ENCODE results near the gene KCNC4.

The KCNC4 gene

DNA sequence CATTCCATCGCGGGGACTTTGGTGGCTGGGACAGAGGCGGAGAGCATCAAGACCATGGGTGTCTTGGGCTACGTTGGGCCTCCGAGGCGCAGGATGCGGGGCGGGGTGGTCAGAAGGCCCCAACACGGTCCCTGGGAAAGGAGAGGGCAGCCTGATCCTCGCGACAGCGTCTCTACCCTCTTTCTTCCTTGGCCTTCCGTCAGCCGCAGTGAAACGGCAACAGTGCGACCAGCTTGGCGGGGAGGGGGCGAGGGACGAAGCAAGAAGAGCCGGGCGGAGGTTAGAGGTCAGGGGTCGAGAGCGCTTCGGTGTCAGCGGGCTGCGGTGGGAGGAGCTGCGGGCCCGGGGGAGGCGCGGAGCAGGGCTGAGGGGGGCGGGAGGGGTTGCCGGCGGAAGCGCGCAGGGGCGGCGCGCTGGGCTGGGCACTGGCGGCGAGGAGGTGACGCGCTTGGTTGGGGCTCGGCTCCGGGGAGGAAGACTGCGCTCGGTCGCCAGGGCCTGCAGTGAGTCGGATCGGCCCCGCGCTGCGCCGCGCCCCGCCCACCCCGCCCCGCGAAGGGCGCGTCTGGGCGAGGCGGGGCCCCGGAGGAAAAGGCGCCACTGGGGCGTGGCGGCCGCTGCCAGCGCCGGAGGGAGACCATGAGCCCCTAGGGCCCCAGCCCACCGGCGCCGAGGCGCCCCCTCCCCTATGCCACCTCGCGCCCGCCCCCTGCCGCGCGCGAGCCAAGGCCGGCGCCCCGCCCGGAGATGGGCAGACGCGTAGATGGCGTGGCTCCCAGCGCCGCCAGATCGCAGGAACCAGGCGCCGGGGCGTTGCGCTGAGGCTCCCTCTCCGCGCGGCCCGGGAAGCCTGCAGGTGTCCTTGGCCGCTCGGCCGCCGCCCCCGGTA, at the start of gene KCNC4:
Gene KCNC4, plus strand, starts transcription at position 600 of the 889 bp plus-strand sequence. CDS start 1,186 bp downstream, outside the sequence.
- DNase-seq (ENCODE audit: low spot score), result peak; percentile 46
- FAIRE-seq, result no peak

DNA sequence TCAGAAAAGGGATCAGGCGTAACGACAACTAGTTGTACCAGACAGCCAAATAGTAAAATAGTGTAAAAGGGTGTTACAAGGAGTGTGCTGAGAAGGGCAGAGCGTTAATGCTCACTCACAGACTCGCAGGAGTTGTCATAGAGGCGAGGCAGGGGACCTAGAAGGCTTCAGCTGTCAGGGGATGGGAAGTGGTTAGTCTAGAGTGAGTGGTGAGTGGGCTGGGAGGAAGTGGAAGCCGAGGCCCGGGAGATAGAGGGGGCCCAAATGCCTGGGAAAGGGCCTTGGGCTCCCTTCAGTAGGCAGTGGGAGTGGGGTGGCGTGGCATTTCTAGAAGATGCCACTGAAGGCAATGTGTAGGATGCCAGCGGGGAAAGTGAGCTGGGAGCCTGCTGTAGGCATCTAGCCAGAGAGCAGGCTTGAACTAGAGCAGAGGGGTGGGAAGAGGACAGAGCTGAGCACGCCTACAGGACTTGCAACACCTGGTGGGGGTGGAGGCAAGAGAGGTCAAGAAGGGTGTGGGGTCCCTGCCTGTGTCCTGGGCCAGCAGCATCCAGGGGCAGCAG, 49.5 kb upstream of the KCNC4 start:
- FAIRE-seq, result no peak
- no peak for DNase-seq (ENCODE audit: low spot score)

DNA sequence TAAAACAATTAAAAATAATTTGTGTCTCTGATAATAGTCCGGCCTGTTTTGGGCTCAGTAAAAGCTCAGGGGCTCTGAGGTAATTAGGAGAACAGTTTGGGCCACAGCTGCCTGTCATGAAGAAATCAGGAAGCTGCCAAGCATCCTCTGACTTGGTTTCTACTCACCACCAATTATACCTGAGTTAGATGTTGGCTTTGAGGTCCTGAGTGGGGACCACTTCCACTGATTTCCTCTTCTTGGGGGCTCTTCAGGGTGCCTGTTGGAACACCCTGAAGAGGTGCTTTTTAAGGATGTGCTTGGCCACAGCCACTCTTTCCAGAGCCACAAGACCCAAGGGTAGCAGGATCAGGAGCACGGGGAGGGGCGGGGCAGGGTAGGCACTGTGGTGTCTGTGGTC, 48.9 kb upstream of the KCNC4 start:
- DNase-seq (ENCODE audit: low spot score), result no peak
- no peak for FAIRE-seq

DNA sequence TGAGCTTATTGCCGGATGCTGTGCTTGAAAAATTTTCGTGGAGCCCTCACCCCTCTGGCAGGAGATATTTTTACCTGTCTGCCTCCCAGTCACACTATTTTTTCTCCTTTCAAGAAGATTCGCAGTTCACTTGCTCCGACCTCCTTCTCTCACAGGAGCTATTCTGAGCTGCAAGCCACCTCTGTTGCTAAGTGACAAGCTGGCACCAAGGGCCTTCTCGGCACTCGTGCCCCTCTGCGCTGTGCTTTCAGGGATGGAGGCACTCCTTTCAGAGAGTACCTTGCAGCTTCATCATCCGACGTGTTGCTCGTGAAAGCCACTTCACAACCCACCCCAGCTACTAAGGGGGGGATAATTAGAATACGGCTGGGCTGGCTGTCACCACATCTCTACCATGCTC, 48.3 kb upstream of the KCNC4 start:
- FAIRE-seq, result no peak
- DNase-seq (ENCODE audit: low spot score), result no peak

DNA sequence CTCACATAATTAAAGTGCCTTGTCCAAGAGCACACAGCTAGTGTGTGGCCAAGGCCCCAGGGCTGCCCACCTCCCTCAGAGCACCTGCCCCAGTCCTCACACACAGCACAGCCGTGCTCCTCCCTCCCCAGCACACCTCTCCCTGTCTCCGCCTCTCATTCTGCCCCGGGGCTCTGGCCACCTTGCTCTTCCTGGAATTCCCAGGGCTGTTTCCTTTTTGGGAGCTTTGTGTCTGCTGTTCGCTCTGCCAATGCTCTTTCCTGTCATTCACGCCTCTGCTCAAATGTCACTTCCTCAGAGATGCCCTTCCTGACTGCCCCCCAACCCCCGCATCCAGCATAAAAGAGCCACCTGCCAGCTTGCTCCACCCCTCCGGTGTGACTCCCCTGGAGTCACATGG, 46.5 kb upstream of the KCNC4 start:
- FAIRE-seq, result no peak
- no peak for DNase-seq (ENCODE audit: low spot score)

DNA sequence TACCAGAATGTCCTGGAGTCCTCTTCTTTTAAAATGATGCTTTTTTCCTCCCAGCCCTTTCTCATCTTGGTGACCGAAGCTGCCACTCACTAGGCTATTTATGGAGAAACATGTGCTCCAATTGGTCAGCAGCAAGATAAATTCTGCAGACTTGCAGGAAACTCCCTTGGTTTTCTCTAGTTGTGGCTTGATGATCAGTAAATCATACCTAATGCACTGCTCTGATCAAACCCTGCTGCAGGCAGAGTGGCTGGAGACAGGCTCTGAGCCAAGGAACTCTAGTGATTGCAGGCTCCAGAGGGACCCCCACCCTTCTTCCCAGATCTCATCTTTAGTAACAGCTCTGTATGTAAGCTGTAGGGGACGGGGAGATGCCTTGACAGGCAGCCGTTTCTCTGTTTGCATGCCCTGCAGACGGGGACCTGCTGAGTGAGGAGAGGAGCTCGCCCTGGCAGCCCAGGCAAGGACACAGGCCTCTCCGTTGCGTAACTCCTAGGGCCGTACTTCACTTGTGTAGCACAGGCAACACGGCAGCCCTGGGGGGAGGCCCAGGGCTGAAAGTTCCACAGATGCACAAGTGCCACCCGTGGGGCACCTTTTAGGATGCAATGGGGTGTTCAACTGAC, 45.3 kb upstream of the KCNC4 start:
- FAIRE-seq (no peak), DNase-seq (ENCODE audit: low spot score) (no peak)

DNA sequence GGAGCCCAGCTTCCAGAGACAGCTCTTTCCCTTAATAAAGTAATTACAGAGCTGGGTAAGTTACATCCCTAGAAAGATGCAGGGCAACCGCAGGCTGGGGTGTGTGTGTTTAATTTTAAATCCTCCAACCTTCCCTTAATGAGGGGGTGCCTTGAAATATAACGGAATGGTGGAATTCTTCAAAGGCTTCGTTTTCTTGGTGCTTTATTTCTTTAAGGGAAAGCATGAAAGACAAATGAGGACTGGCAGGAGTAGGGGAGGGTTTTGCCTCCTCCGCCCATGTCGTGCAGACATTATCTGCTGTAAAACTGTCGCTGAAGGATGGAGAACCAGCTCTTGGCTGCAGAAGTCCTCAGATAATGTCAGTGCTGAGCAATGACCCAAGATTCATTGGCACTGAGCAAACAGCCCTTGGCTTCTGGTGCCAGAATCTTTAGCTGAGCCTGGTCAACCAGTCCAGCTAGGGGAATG, 44.3 kb upstream of the KCNC4 start:
- DNase-seq (ENCODE audit: low spot score) (no peak), FAIRE-seq (no peak)

DNA sequence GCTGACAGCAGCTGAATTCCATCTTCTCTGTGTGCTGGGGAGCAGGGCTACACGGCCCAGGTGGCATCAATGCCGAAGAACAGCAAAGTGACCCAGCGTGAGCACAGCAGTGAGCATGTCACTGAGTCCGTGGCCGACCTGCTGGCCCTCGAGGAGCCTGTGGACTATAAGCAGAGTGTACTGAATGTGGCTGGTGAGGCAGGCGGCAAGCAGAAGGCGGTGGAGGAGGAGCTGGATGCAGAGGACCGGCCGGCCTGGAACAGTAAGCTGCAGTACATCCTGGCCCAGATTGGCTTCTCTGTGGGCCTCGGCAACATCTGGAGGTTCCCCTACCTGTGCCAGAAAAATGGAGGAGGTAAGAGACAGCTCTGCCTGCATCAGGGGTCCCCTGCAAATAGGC, 43.3 kb upstream of the KCNC4 start:
- DNase-seq (ENCODE audit: low spot score), result no peak
- FAIRE-seq, result no peak

DNA sequence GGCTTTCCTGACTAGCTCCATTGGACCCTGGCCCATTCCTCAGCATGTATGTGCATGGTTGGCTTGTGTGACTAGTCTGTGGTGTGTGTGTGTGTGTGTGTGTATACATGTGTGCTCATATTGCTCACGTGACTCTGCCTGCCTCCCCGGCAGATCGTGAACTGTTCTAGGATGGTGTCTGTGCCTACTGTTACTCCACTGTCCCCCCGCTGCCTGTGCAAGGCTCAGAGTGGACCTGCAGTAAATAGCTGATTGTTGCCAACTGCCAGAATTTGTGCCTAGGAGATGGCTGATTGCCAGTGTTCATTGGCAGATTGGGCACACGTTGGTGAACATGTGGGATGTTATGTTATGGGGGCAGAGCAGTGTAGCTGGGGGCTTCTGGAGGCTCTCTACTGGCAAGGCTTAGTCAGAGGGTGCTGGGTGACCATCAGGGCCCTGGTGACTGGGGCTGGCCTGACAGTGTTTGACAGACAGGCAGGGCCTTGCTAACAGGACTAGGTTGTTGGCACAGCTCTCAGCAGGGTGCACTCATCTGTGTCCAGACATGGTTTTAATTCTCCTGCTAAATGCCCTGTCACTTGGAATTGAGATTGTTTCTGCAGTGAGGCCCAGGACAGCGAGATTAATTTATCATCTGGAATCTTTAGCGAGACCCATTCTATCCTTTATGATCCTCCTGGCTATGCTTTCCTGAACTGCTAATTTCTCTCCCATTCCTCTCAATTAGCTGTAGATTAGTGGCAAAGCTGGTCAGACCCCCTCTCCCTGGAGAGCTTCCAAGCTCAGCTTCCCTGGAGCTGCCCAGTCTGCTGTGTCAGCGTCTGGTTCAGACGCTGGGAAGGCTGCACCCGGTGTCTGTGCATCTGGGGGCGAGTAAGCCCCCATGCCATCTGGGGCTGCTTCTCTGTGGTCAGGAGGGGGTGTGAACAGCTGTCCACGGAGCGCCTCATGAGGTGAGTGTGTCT, 39.1 kb upstream of the KCNC4 start:
- DNase-seq (ENCODE audit: low spot score) (no peak), FAIRE-seq (no peak)

DNA sequence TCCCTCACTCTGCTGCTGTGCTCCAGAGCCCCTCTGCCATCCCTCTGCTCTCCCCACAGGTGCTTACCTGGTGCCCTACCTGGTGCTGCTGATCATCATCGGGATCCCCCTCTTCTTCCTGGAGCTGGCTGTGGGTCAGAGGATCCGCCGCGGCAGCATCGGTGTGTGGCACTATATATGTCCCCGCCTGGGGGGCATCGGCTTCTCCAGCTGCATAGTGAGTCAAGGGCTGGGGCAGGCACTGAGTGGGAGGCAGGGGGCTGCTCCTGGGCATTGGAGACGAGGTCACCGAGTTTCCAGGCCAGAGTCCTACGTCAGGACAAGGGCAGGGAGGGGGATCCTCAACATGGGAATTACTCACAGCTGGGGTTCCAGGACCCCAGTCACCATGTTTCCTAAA, 38.1 kb upstream of the KCNC4 start:
- no peak for DNase-seq (ENCODE audit: low spot score)
- no peak for FAIRE-seq

DNA sequence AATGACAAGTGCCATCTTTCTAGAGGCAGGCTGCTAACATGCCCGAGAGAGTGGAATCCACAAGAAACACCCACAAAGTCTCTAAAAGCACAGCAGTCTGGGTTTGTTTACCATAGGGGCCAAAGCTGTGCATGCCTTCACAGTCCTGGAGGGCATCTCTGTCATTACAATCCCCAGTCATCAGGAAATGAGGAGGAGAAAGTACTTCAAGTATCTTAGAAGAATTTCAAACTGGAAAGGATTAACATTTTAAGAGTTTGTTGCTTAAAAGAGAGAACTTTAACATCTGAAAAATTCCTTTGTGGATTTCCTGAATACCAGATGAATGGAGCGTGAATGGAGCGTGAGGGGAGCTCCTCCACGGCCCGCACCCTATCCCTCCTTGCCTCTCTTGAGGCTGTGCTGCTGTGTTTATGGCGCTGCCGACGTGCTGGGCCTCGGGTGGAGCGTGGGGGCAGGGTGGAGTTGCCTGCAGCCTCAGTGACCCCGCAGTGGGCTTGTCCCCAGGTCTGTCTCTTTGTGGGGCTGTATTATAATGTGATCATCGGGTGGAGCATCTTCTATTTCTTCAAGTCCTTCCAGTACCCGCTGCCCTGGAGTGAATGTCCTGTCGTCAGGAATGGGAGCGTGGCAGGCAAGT, 36.5 kb upstream of the KCNC4 start:
- DNase-seq (ENCODE audit: low spot score), result no peak

DNA sequence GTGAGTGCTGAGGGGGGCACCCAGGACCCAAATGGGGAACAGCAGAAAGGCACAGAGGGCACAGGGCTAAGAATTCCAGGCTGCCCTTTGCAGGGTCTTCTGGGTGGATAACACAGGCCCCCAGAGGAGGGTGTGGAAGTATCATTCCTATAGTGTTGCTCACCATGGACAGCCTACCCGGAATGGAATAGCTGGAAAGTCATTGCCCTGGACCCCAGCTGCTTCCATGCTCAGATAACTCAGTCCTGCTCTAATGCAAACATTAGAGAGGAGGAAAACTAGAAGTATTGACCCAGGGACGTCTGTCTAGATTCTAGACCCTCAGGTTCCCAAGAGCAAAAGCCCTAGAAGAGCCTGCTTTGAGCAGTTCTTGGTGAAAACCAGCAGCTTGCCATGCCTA, 35.2 kb upstream of the KCNC4 start:
- FAIRE-seq, result no peak
- DNase-seq (ENCODE audit: low spot score), result no peak

More for the DNA sequence above, 36.5 kb upstream of the KCNC4 start:
- no peak for FAIRE-seq

DNA sequence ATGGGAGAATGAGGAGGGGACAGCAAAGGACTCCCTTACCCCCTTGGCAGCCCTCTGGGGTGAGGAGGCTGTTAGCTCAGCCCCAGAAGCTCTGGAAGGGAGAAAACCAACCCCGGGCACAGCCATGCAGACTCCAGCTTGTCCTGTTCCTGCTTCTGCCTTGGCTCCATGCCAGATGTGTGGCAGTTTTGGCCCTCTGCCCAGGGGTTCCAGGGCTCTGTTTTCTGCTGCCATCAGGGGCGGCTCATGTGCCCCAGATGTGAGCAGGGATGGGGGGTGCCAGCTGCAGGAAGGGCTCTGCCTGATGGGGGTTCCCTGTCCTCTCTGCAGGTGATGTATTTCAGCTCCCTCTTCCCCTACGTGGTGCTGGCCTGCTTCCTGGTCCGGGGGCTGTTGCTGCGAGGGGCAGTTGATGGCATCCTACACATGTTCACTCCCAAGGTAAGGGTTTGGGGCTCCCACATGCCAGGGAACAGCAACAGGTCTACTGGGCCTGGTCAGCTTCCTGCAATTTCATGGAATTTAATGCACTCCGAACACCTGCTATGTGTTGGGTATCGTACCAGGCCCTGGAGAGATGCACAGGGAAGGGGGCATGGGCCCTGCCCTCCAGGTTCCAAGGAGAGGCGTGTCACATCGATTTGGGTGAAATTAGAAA, 33.7 kb upstream of the KCNC4 start:
- FAIRE-seq (no peak), DNase-seq (ENCODE audit: low spot score) (no peak)

DNA sequence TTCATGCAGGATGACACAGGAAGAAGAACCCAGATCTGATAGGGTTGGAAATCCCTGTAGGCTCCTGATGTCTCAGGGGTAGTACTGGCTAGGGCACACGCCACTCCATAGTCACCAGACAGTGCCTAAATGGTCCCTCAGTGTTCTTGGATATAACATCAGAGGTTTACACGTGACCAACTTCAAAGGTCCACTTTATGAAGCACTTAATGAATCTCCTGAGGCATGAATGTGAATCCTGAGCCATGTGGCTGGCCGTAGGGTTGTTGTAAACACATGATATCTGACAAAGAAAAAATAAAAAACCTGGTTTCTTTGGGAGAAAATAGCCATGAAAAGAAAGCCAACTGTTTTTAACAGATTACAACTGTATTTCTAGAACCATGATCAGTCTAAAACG, 32.3 kb upstream of the KCNC4 start:
- DNase-seq (ENCODE audit: low spot score) (no peak), FAIRE-seq (no peak)

DNA sequence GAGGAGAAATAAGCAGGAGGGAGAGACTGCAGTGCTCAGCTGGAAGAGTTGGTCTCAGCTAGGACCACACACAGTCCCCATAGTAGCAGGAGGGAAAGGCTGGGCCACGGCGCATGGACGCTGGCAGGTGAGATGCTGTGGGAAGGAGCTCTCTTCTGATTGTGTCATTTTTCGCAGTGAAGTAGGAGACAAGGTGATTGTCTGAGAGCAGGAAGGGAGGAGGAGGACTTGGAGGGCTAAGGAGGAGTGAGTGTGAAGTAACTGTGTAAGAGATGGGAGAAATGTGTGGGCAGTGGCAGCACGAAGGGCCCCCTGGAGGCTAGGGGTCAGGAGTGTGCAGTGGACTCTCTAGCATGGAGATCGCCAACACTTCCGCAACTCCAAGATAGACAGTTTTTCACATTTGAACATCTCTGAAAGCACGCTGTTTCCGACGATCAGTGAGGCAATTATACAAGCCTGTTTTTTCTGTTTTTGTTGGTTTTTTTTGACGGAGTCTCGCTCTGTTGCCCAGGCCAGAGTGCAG, 26.4 kb upstream of the KCNC4 start:
- FAIRE-seq (no peak), DNase-seq (ENCODE audit: low spot score) (no peak)

DNA sequence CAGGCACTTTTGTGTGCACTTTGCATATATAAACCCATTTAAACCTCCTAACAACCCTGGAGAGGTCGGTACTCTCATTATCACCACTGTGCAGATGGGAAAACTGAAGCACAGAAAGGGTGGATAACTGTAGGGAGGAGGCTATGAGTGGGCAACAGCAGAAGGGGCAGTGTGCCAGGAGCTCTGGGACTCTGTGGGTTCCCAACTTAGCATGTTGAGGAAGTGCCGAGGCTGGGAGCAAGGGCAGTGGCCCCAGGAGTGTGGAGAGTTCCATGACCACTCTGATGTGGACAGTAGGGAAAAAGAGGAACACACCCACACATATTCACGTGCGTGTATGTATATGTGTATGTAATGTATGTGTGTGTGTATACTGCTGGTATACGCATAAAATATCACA, 25.7 kb upstream of the KCNC4 start:
- FAIRE-seq (no peak), DNase-seq (ENCODE audit: low spot score) (no peak)

DNA sequence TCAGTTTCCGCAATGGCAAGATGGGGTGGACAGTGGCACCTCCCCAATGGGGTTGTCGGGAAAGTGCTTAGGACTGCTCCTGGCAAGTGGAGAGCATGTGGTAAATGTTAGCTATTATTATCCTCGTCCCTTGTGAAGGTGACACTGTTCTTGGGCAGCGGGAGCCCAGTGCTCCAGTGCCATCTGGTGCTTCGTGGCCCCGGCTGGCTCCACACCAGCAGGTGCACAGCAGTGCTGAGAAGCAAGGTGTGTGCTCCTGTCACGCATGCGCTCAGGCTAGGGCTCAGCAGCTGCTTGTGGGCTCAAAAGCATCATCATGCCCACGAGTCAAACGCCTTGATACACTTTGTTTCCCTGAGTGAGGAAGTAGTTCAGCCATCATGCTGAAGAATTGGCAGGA, 24.9 kb upstream of the KCNC4 start:
- no peak for FAIRE-seq
- DNase-seq (ENCODE audit: low spot score), result no peak

DNA sequence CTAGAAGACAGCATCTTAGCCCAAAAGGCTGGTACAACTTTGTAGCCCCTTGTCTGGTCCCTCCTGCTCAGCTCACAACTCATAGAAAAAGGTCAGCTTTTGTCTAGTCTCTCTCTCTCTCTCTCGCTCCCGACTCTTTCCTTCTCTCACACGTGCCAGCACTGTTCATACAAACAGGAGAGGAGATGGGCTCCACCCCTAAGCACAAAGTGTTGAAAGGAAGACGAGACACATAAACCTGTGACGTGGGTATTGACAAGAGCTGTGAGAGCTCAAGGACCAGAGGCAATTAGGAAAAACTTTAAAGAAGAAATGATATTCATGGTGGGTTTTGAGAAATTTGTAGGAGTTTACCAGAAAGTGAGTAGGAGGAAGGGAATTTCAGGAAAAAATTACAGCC, 23.6 kb upstream of the KCNC4 start:
- no peak for FAIRE-seq
- no peak for DNase-seq (ENCODE audit: low spot score)

DNA sequence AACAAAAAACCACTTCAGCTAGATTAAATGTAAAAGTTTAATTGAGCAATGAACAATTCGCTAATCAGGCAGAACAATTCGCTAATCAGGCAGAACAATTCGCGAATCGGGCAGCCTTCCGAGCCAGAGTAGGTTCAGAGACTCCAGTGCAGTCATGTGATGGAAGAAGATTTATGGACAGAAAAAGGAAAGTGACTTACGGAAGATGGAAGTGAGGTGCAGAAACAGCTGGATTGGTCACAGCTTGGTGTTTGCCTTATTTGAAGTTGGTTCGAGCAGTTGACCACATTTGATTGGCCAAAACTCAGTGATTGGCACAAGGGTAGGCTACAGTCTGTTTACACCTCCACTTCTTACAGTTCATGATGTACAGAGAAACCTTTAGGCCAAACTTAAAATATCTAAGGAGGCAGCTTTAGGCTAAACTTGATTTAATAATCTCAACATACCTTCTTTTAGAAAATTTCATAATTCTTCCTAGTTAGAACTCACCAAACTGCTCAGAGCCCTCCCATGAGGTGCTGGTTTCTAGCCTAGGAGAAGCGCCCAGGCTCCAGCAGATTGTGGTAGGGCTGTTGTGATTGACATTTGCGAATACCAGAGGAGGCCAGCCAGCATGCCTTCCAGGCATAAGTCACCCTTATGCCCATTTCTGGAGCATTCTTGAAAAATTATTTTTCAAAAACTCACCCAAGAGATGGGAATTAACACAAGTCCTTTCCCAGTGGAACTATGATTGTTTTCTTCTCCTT, 22.8 kb upstream of the KCNC4 start:
- DNase-seq (ENCODE audit: low spot score) (no peak), FAIRE-seq (no peak)
